Adipose tissue (tissue), 3 donors: ENCODE results near the gene GOLGA6L26. TPM values are rescaled to one million over a fixed set of nuclear protein-coding genes. Genes with fewer than 3 reads are reported as not detected.
"Not testable (repeated sequence)": the region's sequence is repeated elsewhere in the genome, so short reads cannot be mapped to it uniquely, and the experiment has no call there.

Source experiments
- H3K27ac ChIP-seq: one replicate; pipeline ENCODE4 v1.5.1; 2013; ENCODE audit warnings: low read depth, low read length
- WGBS, 3 donors: extraction: QIAGEN DNeasy Blood & Tissue Kit; methylation state at CpG; one replicate each; pipeline ENCODE4 v1.1.7; 2013; 5-methylcytosine and 5-hydroxymethylcytosine counted together
- polyA plus RNA-seq, 3 donors: library from polyadenylated mRNA; stranded (reverse); fragments of 200-250 nt; gene quantifications; one replicate each; pipeline ENCODE4 v1.2.3, GENCODE V29; 2013
- donor health status: healthy with polysubstance abuse.
- donor health status: Bipolar disorder and iron deficiency.
- donor health status: healthy.

GOLGA6L26 gene, protein sequence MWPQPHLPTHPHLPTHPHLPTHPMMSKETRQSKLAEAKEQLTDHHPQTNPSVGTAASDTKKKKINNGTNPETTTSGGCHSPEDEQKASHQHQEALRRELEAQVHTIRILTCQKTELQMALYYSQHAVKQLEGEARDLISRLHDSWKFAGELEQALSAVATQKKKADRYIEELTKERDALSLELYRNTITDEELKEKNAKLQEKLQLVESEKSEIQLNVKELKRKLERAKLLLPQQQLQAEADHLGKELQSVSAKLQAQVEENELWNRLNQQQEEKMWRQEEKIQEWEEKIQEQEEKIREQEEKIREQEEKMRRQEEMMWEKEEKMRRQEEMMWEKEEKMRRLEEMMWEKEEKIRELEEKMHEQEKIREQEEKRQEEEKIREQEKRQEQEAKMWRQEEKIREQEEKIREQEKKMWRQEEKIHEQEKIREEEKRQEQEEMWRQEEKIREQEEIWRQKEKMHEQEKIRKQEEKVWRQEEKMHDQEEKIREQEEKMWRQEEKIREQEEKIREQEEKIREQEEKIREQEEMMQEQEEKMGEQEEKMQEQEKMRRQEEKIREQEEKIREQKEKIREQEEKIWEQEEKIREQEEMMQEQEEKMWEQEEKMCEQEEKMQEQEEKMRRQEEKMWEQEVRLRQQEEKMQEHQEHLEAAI
- polyA plus RNA-seq = not detected

DNA sequence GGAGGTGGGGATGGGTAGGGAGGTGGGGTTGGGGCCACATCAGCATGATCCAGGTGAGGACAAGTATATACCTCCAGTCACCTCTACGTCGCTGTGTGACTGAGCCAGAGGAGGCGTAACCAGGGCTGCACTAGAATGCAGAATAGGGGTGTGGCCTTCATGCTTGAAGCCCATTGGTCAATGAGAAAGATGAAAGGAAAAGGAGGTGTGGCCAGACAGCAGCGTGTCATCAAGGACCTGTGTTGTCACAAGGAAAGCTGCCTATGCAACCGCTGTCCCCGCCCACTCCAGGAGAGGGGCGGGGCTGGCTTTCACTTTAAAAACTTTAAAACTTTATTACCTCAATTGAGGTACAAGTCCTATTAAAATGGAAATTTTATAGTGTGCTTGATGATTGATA lies at the start of gene GOLGA6L26:
GOLGA6L26 (minus strand) TSS at position 101 of the 400 bp plus-strand sequence; CDS start at position 40, 61 bp downstream.
- WGBS, 3 donors = no CpG with 5 or more reads among the region's 7 CpGs

GRCh38 chr15:23381192-23381591 lies 47.2 kb upstream of the GOLGA6L26 start:
- WGBS, 3 donors = 46 to 68% (median 62%) methylated on average over 7 of the region's 7 CpGs

More for the DNA sequence above, at the start of gene GOLGA6L26:
- not testable (repeated sequence) for H3K27ac ChIP-seq

DNA sequence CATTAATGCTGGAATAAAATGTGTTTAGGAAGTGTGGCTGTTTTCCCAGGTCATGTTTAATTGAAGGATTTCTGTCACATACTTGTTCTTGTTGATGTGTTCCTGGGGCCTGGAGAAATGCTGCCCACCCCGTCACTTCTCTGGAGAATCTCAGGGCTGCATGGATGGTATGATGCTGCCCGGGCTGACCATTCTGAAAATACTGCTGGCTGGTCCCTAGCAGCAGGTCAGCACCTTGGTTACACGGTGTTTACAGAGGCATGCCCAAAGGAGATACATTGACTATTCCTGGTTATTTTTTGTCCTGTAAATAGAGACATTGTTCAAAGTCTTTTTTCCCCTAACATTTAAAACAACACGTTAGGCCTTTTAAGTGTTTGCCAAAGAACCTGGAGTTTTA lies 46.7 kb upstream of the GOLGA6L26 start:
- 40 to 68% (median 66%) methylated on average over 4 of the region's 4 CpGs for whole genome bisulfite sequencing, 3 donors
- not testable (repeated sequence) for H3K27ac ChIP-seq

More at GRCh38 chr15:23381192-23381591, 47.2 kb upstream of the GOLGA6L26 start:
- not testable (repeated sequence) for H3K27ac ChIP-seq

- WGBS, 3 donors = 84 to 93% (median 91%) methylated on average over 13 of the region's 13 CpGs
- H3K27ac ChIP-seq = not testable (repeated sequence)
Measured at GRCh38 chr15:23378946-23379345, 45.0 kb upstream of the GOLGA6L26 start.

- H3K27ac ChIP-seq = not testable (repeated sequence)
- 88 to 93% (median 90%) methylated on average over 10 to 11 of the region's 11 CpGs for WGBS, 3 donors
Measured at GRCh38 chr15:23374226-23374625, 40.2 kb upstream of the GOLGA6L26 start.

DNA sequence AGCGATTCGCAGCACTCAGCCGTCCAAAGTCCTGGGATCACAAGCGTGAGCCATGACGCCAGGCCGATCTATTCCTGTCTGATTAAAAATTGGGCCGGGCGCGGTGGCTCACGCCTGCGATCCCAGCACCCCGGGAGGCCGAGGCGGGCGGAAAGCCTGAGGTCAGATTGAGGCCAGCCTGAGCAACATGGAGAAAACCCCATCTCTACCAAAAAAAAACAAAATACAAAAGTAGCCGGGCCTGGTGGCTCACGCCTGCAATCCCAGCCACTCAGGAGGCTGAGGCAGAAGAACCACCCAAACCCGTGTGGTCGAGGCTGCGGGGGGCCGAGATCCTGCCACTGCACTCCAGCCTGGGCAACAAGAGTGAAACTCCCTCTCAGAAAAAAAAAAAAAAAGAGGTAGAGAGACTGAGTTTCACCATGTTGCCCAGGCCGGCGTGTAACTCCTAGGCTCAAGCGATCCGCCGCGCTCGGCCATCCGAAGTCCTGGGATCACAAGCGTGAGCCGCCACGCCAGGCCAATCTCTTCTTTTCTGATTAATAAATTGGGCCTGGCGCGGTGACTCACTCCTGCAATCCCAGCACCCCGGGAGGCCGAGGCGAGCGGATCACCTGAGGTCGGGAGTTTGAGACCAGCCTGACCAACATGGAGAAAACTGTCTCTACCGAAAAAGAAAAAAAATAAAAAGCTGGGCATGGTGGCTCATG lies 39.0 kb upstream of the GOLGA6L26 start:
- H3K27ac ChIP-seq = not testable (repeated sequence)
- 95 to 96% (median 96%) methylated on average over 40 of the region's 40 CpGs for WGBS, 3 donors

GRCh38 chr15:23372284-23372683 lies 38.3 kb upstream of the GOLGA6L26 start:
- H3K27ac ChIP-seq = no peak overlapping the region
- 70 to 87% (median 85%) methylated on average over 15 of the region's 15 CpGs for WGBS, 3 donors

GRCh38 chr15:23371868-23372267 lies 37.9 kb upstream of the GOLGA6L26 start:
- not testable (repeated sequence) for H3K27ac ChIP-seq
- 63 to 79% (median 73%) methylated on average over 3 of the region's 3 CpGs for WGBS, 3 donors

GRCh38 chr15:23371134-23371533 lies 37.1 kb upstream of the GOLGA6L26 start:
- H3K27ac ChIP-seq = not testable (repeated sequence)
- 49 to 70% (median 69%) methylated on average over 4 of the region's 4 CpGs for WGBS, 3 donors

- 73 to 78% (median 74%) methylated on average over 2 of the region's 2 CpGs for WGBS, 3 donors
- no peak overlapping the region for H3K27ac ChIP-seq
Measured at GRCh38 chr15:23370578-23370977, 36.6 kb upstream of the GOLGA6L26 start.

GRCh38 chr15:23364261-23364660 lies 30.3 kb upstream of the GOLGA6L26 start:
- WGBS, 3 donors = 60 to 85% (median 64%) methylated on average over 3 to 6 of the region's 9 CpGs
- H3K27ac ChIP-seq = not testable (repeated sequence)

- not testable (repeated sequence) for H3K27ac ChIP-seq
- 60 to 95% methylated on average over 1 to 2 of the region's 5 CpGs; no CpG with 5 or more reads in 1 of the 3 donors for WGBS, 3 donors
Measured at GRCh38 chr15:23362622-23363021, 28.6 kb upstream of the GOLGA6L26 start.

DNA sequence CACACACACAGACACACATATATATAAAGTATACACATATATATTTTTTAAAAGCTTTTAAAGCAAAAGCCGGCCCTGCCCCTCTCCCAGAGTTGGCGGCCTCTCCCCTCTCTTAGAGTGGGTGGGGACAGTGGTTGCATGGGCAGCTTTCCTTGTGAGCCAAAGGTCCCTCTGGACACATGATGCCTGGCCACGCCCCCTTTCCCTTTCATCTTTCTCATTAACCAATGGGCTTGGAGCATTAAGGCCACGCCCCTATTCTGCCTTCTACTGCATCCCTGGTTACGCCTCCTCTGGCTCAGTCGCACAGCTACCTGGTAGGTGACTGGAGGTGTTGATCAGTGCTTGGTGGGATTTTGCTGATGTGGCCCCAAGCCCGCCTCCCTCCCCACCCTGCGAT lies 20.5 kb upstream of the GOLGA6L26 start, which contains the start of gene GOLGA8S:
GOLGA8S (plus strand) TSS at position 301 of the 400 bp plus-strand sequence; CDS start at position 363, 62 bp downstream.
- WGBS, 3 donors = no CpG with 5 or more reads among the region's 8 CpGs

DNA sequence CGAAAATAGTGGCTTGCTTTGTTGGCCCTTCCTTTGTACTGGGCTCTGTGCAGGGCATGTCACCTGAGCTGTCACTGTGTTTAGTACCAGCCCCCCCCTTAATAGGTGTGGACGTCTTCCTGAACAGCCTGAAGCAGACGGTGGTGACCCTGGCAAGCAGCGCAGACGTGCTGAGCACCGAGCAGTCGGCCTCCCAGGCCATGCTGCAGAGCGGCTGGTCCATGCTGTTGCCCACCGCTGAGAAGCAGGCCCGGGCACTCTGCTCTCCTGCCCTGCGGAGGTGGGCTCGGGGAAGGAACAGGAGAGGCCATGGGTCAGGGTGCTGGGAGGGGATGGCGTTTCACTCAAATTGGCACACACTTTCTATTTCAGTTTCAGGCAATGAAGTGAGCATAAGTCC lies 22.8 kb downstream of the GOLGA6L26 start:
- WGBS, 3 donors = 85 to 93% (median 89%) methylated on average over 13 of the region's 13 CpGs
- H3K27ac ChIP-seq = not testable (repeated sequence)

More for the DNA sequence above, 20.5 kb upstream of the GOLGA6L26 start, which contains the start of gene GOLGA8S:
- not testable (repeated sequence) for H3K27ac ChIP-seq

DNA sequence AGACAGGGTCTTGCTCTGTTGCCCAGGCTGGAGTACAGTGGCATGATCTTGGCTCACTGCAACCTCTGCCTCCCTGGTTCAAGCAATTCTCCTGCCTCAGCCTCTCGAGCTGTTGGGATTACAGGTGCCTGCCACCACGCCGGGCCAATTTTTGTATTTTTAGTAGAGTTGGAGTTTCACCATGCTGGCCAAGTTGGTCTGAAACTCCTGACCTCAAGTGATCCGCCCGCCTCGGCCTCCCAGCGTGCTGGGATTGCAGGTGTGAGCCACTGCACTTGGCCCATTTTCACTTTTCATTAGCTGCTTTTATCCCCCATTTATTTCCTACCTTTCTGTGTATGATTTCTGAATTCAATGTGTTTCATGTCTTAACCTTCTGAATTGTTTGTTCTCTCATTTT lies 28.1 kb downstream of the GOLGA6L26 start:
- WGBS, 3 donors = 94 to 97% (median 94%) methylated on average over 7 of the region's 7 CpGs

GRCh38 chr15:23304805-23305204 lies 29.2 kb downstream of the GOLGA6L26 start:
- 53 to 57% (median 56%) methylated on average over 4 of the region's 4 CpGs for WGBS, 3 donors
- not testable (repeated sequence) for H3K27ac ChIP-seq

More for the DNA sequence above, 28.1 kb downstream of the GOLGA6L26 start:
- H3K27ac ChIP-seq = not testable (repeated sequence)

GRCh38 chr15:23304267-23304666 lies 29.7 kb downstream of the GOLGA6L26 start:
- 2 to 5% (median 4%) methylated on average over 7 of the region's 7 CpGs for WGBS, 3 donors
- H3K27ac ChIP-seq = not testable (repeated sequence)

- WGBS, 3 donors = 0 to 1% (median 0%) methylated on average over 30 to 41 of the region's 55 CpGs
- H3K27ac ChIP-seq = not testable (repeated sequence)
Measured at GRCh38 chr15:23303654-23304053, 30.3 kb downstream of the GOLGA6L26 start.

DNA sequence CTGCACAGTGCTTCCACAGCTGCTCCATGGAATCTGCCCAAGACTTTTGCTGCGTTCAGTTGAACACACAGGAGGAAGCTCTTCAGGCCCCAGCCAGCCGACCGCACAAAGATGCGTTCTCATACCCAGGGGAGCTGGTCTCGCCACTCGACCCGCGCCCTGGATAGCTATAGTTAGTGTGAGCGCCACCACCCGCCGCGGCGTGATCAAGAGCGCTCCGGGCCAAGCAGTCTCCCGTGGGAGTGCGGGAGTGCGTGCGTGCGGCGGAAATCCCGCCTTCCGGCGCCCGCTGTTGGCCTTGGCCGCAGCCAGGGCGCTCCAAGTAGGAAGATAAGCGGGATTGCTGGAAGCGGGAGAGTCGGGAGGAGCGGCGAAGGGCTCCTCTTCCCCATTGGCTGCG lies 30.8 kb downstream of the GOLGA6L26 start:
- H3K27ac ChIP-seq = not testable (repeated sequence)
- WGBS, 3 donors = no CpG with 5 or more reads among the region's 33 CpGs
